Muscle layer of duodenum (tissue), 2 donors: ENCODE data around the gene CXCL12.

ENCODE experiments used
- H3K27ac ChIP-seq: one replicate; pipeline ENCODE4 v1.7.0; 2013; ENCODE audit warnings: mild to moderate bottlenecking, low read length
- H3K27me3 ChIP-seq: one replicate; pipeline ENCODE4 v1.7.0; 2013; ENCODE audit warnings: low read depth, mild to moderate bottlenecking, control low read depth, low read length
- H3K36me3 ChIP-seq, 2 donors: one replicate each; pipeline ENCODE4 v1.7.0; 2013; ENCODE audit warnings: low read length in 2 of 2, control low read depth in 1 of 2, mild to moderate bottlenecking in 1 of 2; ENCODE audit not compliant: insufficient read depth in 2 of 2, control insufficient read depth in 1 of 2
- H3K4me1 ChIP-seq, 2 donors: one replicate each; pipeline ENCODE4 v1.7.0; 2013; ENCODE audit warnings: low read length in 2 of 2, mild to moderate bottlenecking in 2 of 2, control low read depth in 1 of 2, moderate library complexity in 1 of 2; ENCODE audit not compliant: insufficient read depth in 2 of 2, control insufficient read depth in 1 of 2
- H3K4me3 ChIP-seq, 2 donors: one replicate each; pipeline ENCODE4 v1.7.0; 2013; ENCODE audit warnings: low read length in 2 of 2, low read depth in 1 of 2, mild to moderate bottlenecking in 1 of 2
- H3K9me3 ChIP-seq, 2 donors: one replicate each; pipeline ENCODE4 v1.7.0; 2013; ENCODE audit warnings: low read length in 2 of 2, control low read depth in 1 of 2, mild to moderate bottlenecking in 1 of 2; ENCODE audit not compliant: control insufficient read depth in 1 of 2
- donor health status: healthy.

The CXCL12 gene

GRCh38 chr10:44417761-44418160, 32.9 kb upstream of the CXCL12 start:
- Histone ChIP-seq H3K4me3 (no peak overlapping the region), H3K4me1 (no peaks in the 10 kb centered on the region), H3K27ac (no peak overlapping the region), H3K27me3 (no peaks in the 10 kb centered on the region), H3K36me3 (no peaks in the 10 kb centered on the region), H3K9me3 (peaks cover 1 to 7% of the 10 kb centered on the region in 2 donors)

- Histone ChIP-seq H3K9me3 (peaks cover 3 to 11% of the 10 kb centered on the region in 2 donors), H3K4me1 (no peaks in the 10 kb centered on the region), H3K27ac (no peak overlapping the region), H3K36me3 (no peaks in the 10 kb centered on the region), H3K4me3 (no peak overlapping the region), H3K27me3 (no peaks in the 10 kb centered on the region)
Measured at GRCh38 chr10:44416936-44417335, 32.0 kb upstream of the CXCL12 start.

- Histone ChIP-seq H3K27ac (no peak overlapping the region), H3K27me3 (no peaks in the 10 kb centered on the region), H3K4me3 (no peak overlapping the region)
Measured at GRCh38 chr10:44416021-44416771, 31.3 kb upstream of the CXCL12 start.

GRCh38 chr10:44415121-44415520, 30.2 kb upstream of the CXCL12 start:
- Histone ChIP-seq H3K9me3 (peaks cover 3 to 21% of the 10 kb centered on the region in 2 donors), H3K36me3 (no peaks in the 10 kb centered on the region)

More at GRCh38 chr10:44416021-44416771, 31.3 kb upstream of the CXCL12 start:
- Histone ChIP-seq H3K36me3 (no peaks in the 10 kb centered on the region), H3K9me3 (peaks cover 3 to 18% of the 10 kb centered on the region in 2 donors), H3K4me1 (no peaks in the 10 kb centered on the region)

GRCh38 chr10:44413416-44413815, 28.5 kb upstream of the CXCL12 start:
- Histone ChIP-seq H3K36me3 (no peaks in the 10 kb centered on the region), H3K4me1 (no peaks in the 10 kb centered on the region), H3K27me3 (no peaks in the 10 kb centered on the region), H3K27ac (no peak overlapping the region), H3K4me3 (no peak overlapping the region), H3K9me3 (peaks cover 3 to 21% of the 10 kb centered on the region in 2 donors)

More at GRCh38 chr10:44415121-44415520, 30.2 kb upstream of the CXCL12 start:
- H3K27me3 ChIP-seq = no peaks in the 10 kb centered on the region
- H3K4me3 ChIP-seq = no peak overlapping the region
- no peaks in the 10 kb centered on the region for H3K4me1 ChIP-seq
- no peak overlapping the region for H3K27ac ChIP-seq

- Histone ChIP-seq H3K4me3 (no peak overlapping the region), H3K9me3 (peaks cover 3 to 21% of the 10 kb centered on the region in 2 donors), H3K27me3 (no peaks in the 10 kb centered on the region), H3K36me3 (no peaks in the 10 kb centered on the region), H3K27ac (no peak overlapping the region), H3K4me1 (no peaks in the 10 kb centered on the region)
Measured at GRCh38 chr10:44411251-44411650, 26.4 kb upstream of the CXCL12 start.

- Histone ChIP-seq H3K4me1 (no peaks in the 10 kb centered on the region), H3K9me3 (no peaks in the 10 kb centered on the region), H3K4me3 (no peak overlapping the region), H3K27me3 (no peaks in the 10 kb centered on the region), H3K27ac (no peak overlapping the region), H3K36me3 (no peaks in the 10 kb centered on the region)
Measured at GRCh38 chr10:44404741-44405437, 20.0 kb upstream of the CXCL12 start.

GRCh38 chr10:44402465-44403195, 17.7 kb upstream of the CXCL12 start:
- Histone ChIP-seq H3K4me1 (no peaks in the 10 kb centered on the region), H3K36me3 (no peaks in the 10 kb centered on the region), H3K4me3 (no peak overlapping the region), H3K27me3 (no peaks in the 10 kb centered on the region), H3K27ac (no peak overlapping the region), H3K9me3 (no peaks in the 10 kb centered on the region)

- no peak overlapping the region for H3K4me3 ChIP-seq
- H3K27me3 ChIP-seq = no peaks in the 10 kb centered on the region
- no peaks in the 10 kb centered on the region for H3K4me1 ChIP-seq
- H3K9me3 ChIP-seq = no peaks in the 10 kb centered on the region
- no peak overlapping the region for H3K27ac ChIP-seq
- no peaks in the 10 kb centered on the region for H3K36me3 ChIP-seq
Measured at GRCh38 chr10:44400541-44400940, 15.6 kb upstream of the CXCL12 start.

GRCh38 chr10:44399659-44400451, 15.0 kb upstream of the CXCL12 start:
- Histone ChIP-seq H3K36me3 (no peaks in the 10 kb centered on the region), H3K27ac (no peak overlapping the region), H3K27me3 (no peaks in the 10 kb centered on the region), H3K9me3 (no peaks in the 10 kb centered on the region), H3K4me3 (no peak overlapping the region), H3K4me1 (no peaks in the 10 kb centered on the region)
